Gastroesophageal sphincter (tissue), 3 donors: ENCODE measurements around the gene SORCS3.

ENCODE experiments used
- CTCF ChIP-seq, 4 experiments: fragments of 200-600 bp in 2 of 4; fragments of 450-650 bp in 2 of 4; sonication (generic) in 1 of 4; IDR thresholded peaks; one replicate each; pipeline ENCODE4 v1.5.1; 2017 to 2019; ENCODE audit warnings: antibody characterized with exemption in 4 of 4, mild to moderate bottlenecking in 2 of 4, moderate library complexity in 2 of 4
- POLR2AphosphoS5 ChIP-seq: sonication (generic); formaldehyde crosslinking; IDR thresholded peaks from one replicate; pipeline ENCODE4 v1.6.1; 2017; ENCODE audit warnings: antibody characterized with exemption

DNA sequence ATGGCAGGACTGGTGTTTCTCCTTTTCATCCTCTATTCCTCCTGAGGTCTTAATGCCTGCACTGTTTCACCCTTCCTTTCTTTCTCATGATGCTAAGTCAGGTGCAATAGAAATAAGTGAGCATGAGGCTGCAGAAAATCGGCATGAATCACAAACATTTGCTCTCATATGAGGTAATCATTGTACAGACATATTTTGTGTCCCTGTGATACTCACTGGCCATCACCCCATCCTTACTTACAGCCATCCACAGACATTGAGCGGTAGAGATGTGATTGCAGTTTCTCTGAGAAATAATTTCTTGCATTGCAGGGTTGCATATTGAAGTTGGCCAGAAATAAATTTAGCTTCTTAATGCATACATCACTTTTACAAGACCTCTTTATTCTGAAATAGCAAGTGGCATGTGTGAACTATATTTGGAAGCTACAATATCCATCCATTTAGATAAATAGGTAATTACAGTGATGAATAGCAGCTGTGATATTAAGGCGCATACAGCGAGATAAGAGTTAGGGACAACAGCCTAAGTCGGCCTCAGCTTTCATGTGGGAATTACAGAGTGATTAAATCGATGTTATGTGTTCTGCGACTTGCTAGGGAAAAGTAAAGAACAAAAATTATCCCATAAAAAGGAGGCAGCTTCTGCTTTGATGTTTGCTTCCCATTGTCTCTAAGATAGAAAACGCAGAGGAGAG lies 612.6 kb downstream of the SORCS3 start:
- TF ChIP-seq CTCF (IDR thresholded peaks at IDR 0.05) (no peak), POLR2AphosphoS5 (no peak)
